ENCODE results near the gene FMN1. TPM values are rescaled to one million over a fixed set of nuclear protein-coding genes. Genes with fewer than 3 reads are reported as not detected.

The FMN1 gene
- total RNA-seq, 1 experiment from 2014 or later: 25.8 TPM

GRCh38 chr15:33067456-33067855 is 127.1 kb downstream of the FMN1 start:
- H3K9me3 ChIP-seq (ENCODE audit: insufficient read depth, low read depth): no peaks in the 10 kb centered on the region
- TF ChIP-seq CTCF (conservative IDR thresholded peaks at IDR 0.05) (no peak), EZH2 (IDR thresholded peaks at IDR 0.05; ENCODE audit: low read depth) (no peak)
- no peaks in the 10 kb centered on the region for H3K9me2 ChIP-seq (ENCODE audit: insufficient read depth)
- H3K27me3 ChIP-seq (ENCODE audit: insufficient read depth, low read depth): no peaks in the 10 kb centered on the region
- no peaks in the 10 kb centered on the region for H3K36me3 ChIP-seq (ENCODE audit: low read depth)
- H2AFZ ChIP-seq: peak overlapping the region; percentile 85
- H3K4me2 ChIP-seq: peak overlapping the region; percentile 96
- TSS peak; percentile 59 for BruUV-seq (replicated peaks)
- ChIA-PET CTCF (interaction anchor here (1.5 kb wide), 1 partner anchor 45 kb away, joined by 5 read pairs; no protein-coding TSS in a partner anchor), POLR2A (ENCODE audit: unreplicated experiment) (interaction anchor here (0.6 to 1.0 kb wide), 4 partner anchors 44 to 415 kb away, joined by 3 to 6 read pairs (median 4); no protein-coding TSS in a partner anchor)
- peak overlapping the region; percentile 70 for H3K4me3 ChIP-seq
- H4K20me1 ChIP-seq (ENCODE audit: insufficient read depth): no peaks in the 10 kb centered on the region
- H3K79me2 ChIP-seq (ENCODE audit: low read depth): peaks cover 43% of the 10 kb centered on the region
- intact Hi-C loops (cut with micrococcal nuclease; ENCODE audit: unreplicated experiment): loop anchor here (5.0 kb wide), 3 partner anchors 135 to 405 kb away; no protein-coding TSS in a partner anchor
- H3K27ac ChIP-seq: peak overlapping the region; percentile 96
- peaks cover 44% of the 10 kb centered on the region for H3K4me1 ChIP-seq (replicated peaks; ENCODE audit: insufficient read depth)
- no peak for DNase-seq
- H3F3A ChIP-seq (ENCODE audit: insufficient read depth, low read depth): peaks cover 26% of the 10 kb centered on the region

- BruUV-seq (replicated peaks): no TSS peak
- H4K20me1 ChIP-seq (ENCODE audit: insufficient read depth): no peaks in the 10 kb centered on the region
- intact Hi-C loops (cut with micrococcal nuclease; ENCODE audit: unreplicated experiment): loop anchor here (5.0 kb wide), 3 partner anchors 136 to 404 kb away; no protein-coding TSS in a partner anchor
- H3F3A ChIP-seq (ENCODE audit: insufficient read depth, low read depth): peaks cover 26% of the 10 kb centered on the region
- H3K9me3 ChIP-seq (ENCODE audit: insufficient read depth, low read depth): no peaks in the 10 kb centered on the region
- H3K4me1 ChIP-seq (replicated peaks; ENCODE audit: insufficient read depth): peaks cover 44% of the 10 kb centered on the region
- peaks cover 43% of the 10 kb centered on the region for H3K79me2 ChIP-seq (ENCODE audit: low read depth)
- H3K9me2 ChIP-seq (ENCODE audit: insufficient read depth): no peaks in the 10 kb centered on the region
- POLR2A ChIA-PET (ENCODE audit: unreplicated experiment): interaction anchor here (0.7 kb wide), 2 partner anchors 11 to 414 kb away, joined by 3 read pairs; no protein-coding TSS in a partner anchor
- peak overlapping the region; percentile 96 for H3K27ac ChIP-seq
- peak overlapping the region; percentile 70 for H3K4me3 ChIP-seq
- no peak for TF ChIP-seq EZH2 (IDR thresholded peaks at IDR 0.05; ENCODE audit: low read depth)
- no peak for TF ChIP-seq CTCF (conservative IDR thresholded peaks at IDR 0.05)
- H3K27me3 ChIP-seq (ENCODE audit: insufficient read depth, low read depth): no peaks in the 10 kb centered on the region
- H3K36me3 ChIP-seq (ENCODE audit: low read depth): no peaks in the 10 kb centered on the region
- peak overlapping the region; percentile 68 for H2AFZ ChIP-seq
- H3K4me2 ChIP-seq: peak overlapping the region; percentile 96
- CTCF ChIA-PET: no interaction called here
- peak in 1 of 2 experiments; percentile 9 for DNase-seq
Measured at GRCh38 chr15:33066584-33066983, 127.9 kb downstream of the FMN1 start.

- no peak overlapping the region for H2AFZ ChIP-seq
Measured at GRCh38 chr15:33064878-33065277, 129.6 kb downstream of the FMN1 start.

More at GRCh38 chr15:33064878-33065277, 129.6 kb downstream of the FMN1 start:
- TF ChIP-seq EZH2 (IDR thresholded peaks at IDR 0.05; ENCODE audit: low read depth) (no peak), CTCF (conservative IDR thresholded peaks at IDR 0.05) (no peak)
- Histone ChIP-seq H3F3A (ENCODE audit: insufficient read depth, low read depth) (peaks cover 26% of the 10 kb centered on the region), H3K9me2 (ENCODE audit: insufficient read depth) (no peaks in the 10 kb centered on the region), H3K4me1 (replicated peaks; ENCODE audit: insufficient read depth) (peaks cover 44% of the 10 kb centered on the region), H3K4me3 (peak overlapping the region; percentile 70; the same call in 1 of the 2 replicates), H4K20me1 (ENCODE audit: insufficient read depth) (no peaks in the 10 kb centered on the region), H3K9me3 (ENCODE audit: insufficient read depth, low read depth) (no peaks in the 10 kb centered on the region), H3K36me3 (ENCODE audit: low read depth) (no peaks in the 10 kb centered on the region; the same call in 1 of the 2 replicates), H3K27ac (no peak overlapping the region), H3K27me3 (ENCODE audit: insufficient read depth, low read depth) (no peaks in the 10 kb centered on the region), H3K4me2 (peak overlapping the region; percentile 96), H3K79me2 (ENCODE audit: low read depth) (peaks cover 46% of the 10 kb centered on the region)
- DNase-seq: peak; percentile 17 to 60
- intact Hi-C loops (cut with micrococcal nuclease; ENCODE audit: unreplicated experiment): loop anchor here (5.0 kb wide), 3 partner anchors 137 to 403 kb away; no protein-coding TSS in a partner anchor
- POLR2A ChIA-PET (ENCODE audit: unreplicated experiment): no interaction called here
- CTCF ChIA-PET: interaction anchor here (0.7 kb wide), 1 partner anchor 43 kb away, joined by 5 read pairs; no protein-coding TSS in a partner anchor
- no TSS peak for BruUV-seq (replicated peaks)
